Activated CD8-positive, alpha-beta memory T cell treated with anti-CD3 and anti-CD28 coated beads, Interleukin-2, amount 50 U/mL, for 24 hours (primary cell): ENCODE results near the gene GDI1.

Experiments used
- DNase-seq: peaks from one replicate; pipeline ENCODE4 v3.0.0-alpha.2; 2020; ENCODE audit errors: extremely low read depth

The GDI1 gene

GRCh38 chrX:154462396-154462795 is 25.4 kb downstream of the GDI1 start:
- DNase-seq, result no peak

GRCh38 chrX:154463611-154464220 is 26.8 kb downstream of the GDI1 start:
- DNase-seq, result no peak

GRCh38 chrX:154464806-154465365 is 27.9 kb downstream of the GDI1 start:
- DNase-seq, result no peak

- no peak for DNase-seq
These were observed 28.6 kb downstream of the GDI1 start for GRCh38 chrX:154465601-154466000.

- DNase-seq, result no peak
These were observed 29.1 kb downstream of the GDI1 start for GRCh38 chrX:154466036-154466435.

- no peak for DNase-seq
These were observed 30.0 kb downstream of the GDI1 start for GRCh38 chrX:154466907-154467306.

- DNase-seq, result no peak
These were observed 30.6 kb downstream of the GDI1 start for GRCh38 chrX:154467556-154467955.

GRCh38 chrX:154468217-154468616 is 31.3 kb downstream of the GDI1 start:
- no peak for DNase-seq

- no peak for DNase-seq
These were observed 32.2 kb downstream of the GDI1 start for GRCh38 chrX:154469114-154469513.

- no peak for DNase-seq
These were observed 32.9 kb downstream of the GDI1 start for GRCh38 chrX:154469880-154470279.

GRCh38 chrX:154470434-154470833 is 33.5 kb downstream of the GDI1 start:
- DNase-seq, result no peak

- no peak for DNase-seq
These were observed 34.1 kb downstream of the GDI1 start for GRCh38 chrX:154470914-154471568.

GRCh38 chrX:154471839-154472684 is 35.1 kb downstream of the GDI1 start:
- no peak for DNase-seq

GRCh38 chrX:154472685-154473632 is 36.0 kb downstream of the GDI1 start:
- DNase-seq, result no peak

GRCh38 chrX:154473683-154474082 is 36.7 kb downstream of the GDI1 start:
- DNase-seq, result no peak

GRCh38 chrX:154476821-154477220 is 39.9 kb downstream of the GDI1 start:
- no peak for DNase-seq

GRCh38 chrX:154477891-154478477 is 41.0 kb downstream of the GDI1 start:
- DNase-seq, result no peak

- DNase-seq, result peak; percentile 76
These were observed 42.0 kb downstream of the GDI1 start, which contains the start of gene LAGE3 for GRCh38 chrX:154478728-154479622. LAGE3 (minus strand) TSS chrX:154479281; CDS start chrX:154478915, 366 bp downstream.

- no peak for DNase-seq
These were observed 44.2 kb downstream of the GDI1 start for GRCh38 chrX:154481195-154481594.
